H1 (cell line): Measurements from ENCODE around the gene SESN3. TPM values are rescaled to one million over a fixed set of nuclear protein-coding genes. Genes with fewer than 3 reads are reported as not detected.

Experiments used
- CTCF ChIA-PET: fragments of 300-600 bp; sonication (Branson Sonifier 250); formaldehyde crosslinking; loops from one replicate; lab custom pipeline; 2021; ENCODE audit not compliant: partially characterized antibody; lab: Charles Lee
- POLR2A ChIA-PET: fragments of 300-600 bp; sonication (Branson Sonifier 250); formaldehyde crosslinking; loops from one replicate; lab custom pipeline; 2021; ENCODE audit warnings: inconsistent platforms; ENCODE audit not compliant: partially characterized antibody; lab: Charles Lee
- DNase-seq, 2 experiments: peaks; one replicate each; pipeline versions ENCODE4 v3.0.0 to v3.0.0-alpha.2; 2010 to 2022; ENCODE audit warnings: low spot score in 2 of 2, low read depth in 1 of 2, mixed read lengths in 1 of 2
- FAIRE-seq: peaks from 2 replicates; lab custom pipeline; 2011; peaks lifted over from hg19 to GRCh38; lab: Jason Lieb, UNC
- H2AFZ ChIP-seq: 2 replicates; pipeline ENCODE4 v1.8.1; 2012; ENCODE audit warnings: low read length, inconsistent platforms
- H2AK5ac ChIP-seq: 2 replicates; pipeline ENCODE4 v1.6.1; 2013; ENCODE audit warnings: low read depth, low read length
- H2BK120ac ChIP-seq: replicated peaks from 2 replicates; pipeline ENCODE3; 2013; ENCODE audit warnings: low read depth, low read length, inconsistent platforms
- H2BK12ac ChIP-seq: 2 replicates; pipeline ENCODE4 v1.6.1; 2013; ENCODE audit warnings: low read depth, low read length
- H2BK15ac ChIP-seq: 2 replicates; pipeline ENCODE4 v1.6.1; 2013; ENCODE audit warnings: low read length
- H2BK20ac ChIP-seq: 2 replicates; pipeline ENCODE4 v1.6.1; 2013; ENCODE audit warnings: low read length
- H2BK5ac ChIP-seq: 2 replicates; pipeline ENCODE4 v1.6.1; 2013; ENCODE audit warnings: low read depth, low read length
- H3K14ac ChIP-seq: 2 replicates; pipeline ENCODE4 v1.6.1; 2013; ENCODE audit warnings: inconsistent platforms; ENCODE audit not compliant: insufficient read length
- H3K18ac ChIP-seq: 2 replicates; pipeline ENCODE4 v1.6.1; 2013; ENCODE audit warnings: low read length; ENCODE audit errors: extremely low read depth
- H3K23ac ChIP-seq: 2 replicates; pipeline ENCODE4 v1.6.1; 2013; ENCODE audit warnings: inconsistent platforms; ENCODE audit not compliant: insufficient read length
- H3K23me2 ChIP-seq: 2 replicates; pipeline ENCODE4 v1.6.1; 2013; ENCODE audit warnings: low read depth, low read length
- H3K27ac ChIP-seq: 2 replicates; pipeline ENCODE4 v1.6.1; 2011; ENCODE audit warnings: low read depth, low read length, inconsistent platforms
- H3K27me3 ChIP-seq, 4 experiments: replicated peaks in 1 of 4; 1 replicate in 1 of 4; 2 replicates in 3 of 4; pipeline versions ENCODE4 v1.6.1 to v1.8.1; 2011 to 2013; ENCODE audit warnings: low read length in 3 of 4, mild to moderate bottlenecking in 3 of 4, inconsistent platforms in 2 of 4, mixed read lengths in 2 of 4, moderate library complexity in 1 of 4; ENCODE audit not compliant: control insufficient read depth in 3 of 4, insufficient read depth in 3 of 4; ENCODE audit errors: extremely low read depth in 1 of 4
- H3K36me3 ChIP-seq, 4 experiments: 2 replicates each; pipeline versions ENCODE4 v1.6.1 to v1.8.1; 2011 to 2013; ENCODE audit warnings: mild to moderate bottlenecking in 4 of 4, low read length in 3 of 4, moderate library complexity in 2 of 4, control low read depth in 1 of 4, inconsistent platforms in 1 of 4; ENCODE audit not compliant: insufficient read depth in 4 of 4, control insufficient read depth in 2 of 4
- H3K4ac ChIP-seq: replicated peaks from 2 replicates; pipeline ENCODE3; 2013; ENCODE audit warnings: low read length, low read depth, mixed read lengths, inconsistent platforms; ENCODE audit not compliant: insufficient read length
- H3K4me1 ChIP-seq, 4 experiments: replicated peaks in 1 of 4; 1 replicate in 1 of 4; 2 replicates in 3 of 4; pipeline versions ENCODE4 v1.6.1 to v1.8.1; 2011 to 2013; ENCODE audit warnings: low read length in 3 of 4, inconsistent platforms in 2 of 4, mixed read lengths in 1 of 4; ENCODE audit not compliant: insufficient read depth in 4 of 4, control insufficient read depth in 3 of 4
- H3K4me2 ChIP-seq, 2 experiments: 2 replicates each; pipeline versions ENCODE4 v1.6.1 to v1.8.1; 2011 to 2013; ENCODE audit warnings: low read depth in 2 of 2, low read length in 2 of 2, control low read depth in 1 of 2, inconsistent platforms in 1 of 2, mild to moderate bottlenecking in 1 of 2; ENCODE audit not compliant: insufficient read depth in 1 of 2
- H3K4me3 ChIP-seq, 4 experiments: fragments of 200-600, 300-600 bp in 1 of 4; sonication (generic), shearing (Covaris generic), sonication (Bioruptor Twin) in 1 of 4; 2 replicates each; pipeline versions ENCODE4 v1.5.1 to v1.8.1; 2011 to 2016; ENCODE audit warnings: low read length in 4 of 4, low read depth in 3 of 4, control low read depth in 2 of 4, inconsistent platforms in 2 of 4, mild to moderate bottlenecking in 2 of 4, mixed read lengths in 1 of 4, moderate library complexity in 1 of 4; ENCODE audit not compliant: insufficient read depth in 2 of 4; ENCODE audit errors: extremely low read depth in 1 of 4
- H3K56ac ChIP-seq: replicated peaks from 2 replicates; pipeline ENCODE3; 2013; ENCODE audit warnings: low read depth, mild to moderate bottlenecking, mixed read lengths, low read length, inconsistent platforms; ENCODE audit not compliant: insufficient read length
- H3K79me1 ChIP-seq: 2 replicates; pipeline ENCODE4 v1.6.1; 2013; ENCODE audit warnings: low read depth, low read length, control low read depth
- H3K79me2 ChIP-seq, 2 experiments: 2 replicates each; pipeline versions ENCODE4 v1.6.1 to v1.8.1; 2012 to 2013; ENCODE audit warnings: low read length in 2 of 2, mild to moderate bottlenecking in 2 of 2, inconsistent platforms in 1 of 2; ENCODE audit not compliant: insufficient read depth in 2 of 2, control insufficient read depth in 1 of 2
- H3K9ac ChIP-seq, 4 experiments: replicated peaks in 1 of 4; 1 replicate in 1 of 4; 2 replicates in 3 of 4; pipeline versions ENCODE4 v1.6.1 to v1.8.1; 2011 to 2013; ENCODE audit warnings: low read depth in 3 of 4, low read length in 3 of 4, control low read depth in 2 of 4, mild to moderate bottlenecking in 2 of 4, moderate library complexity in 2 of 4, inconsistent platforms in 1 of 4; ENCODE audit errors: extremely low read depth in 1 of 4
- H3K9me3 ChIP-seq, 2 experiments: 2 replicates each; pipeline versions ENCODE4 v1.6.1 to v1.8.1; 2012 to 2013; ENCODE audit warnings: mild to moderate bottlenecking in 2 of 2, moderate library complexity in 2 of 2, control low read depth in 1 of 2, inconsistent platforms in 1 of 2, low read depth in 1 of 2, low read length in 1 of 2, mixed read lengths in 1 of 2; ENCODE audit not compliant: insufficient read depth in 2 of 2
- H4K20me1 ChIP-seq, 2 experiments: replicated peaks in 1 of 2; 2 replicates each; pipeline versions ENCODE3 to v1.8.1; 2011 to 2013; ENCODE audit warnings: inconsistent platforms in 2 of 2, low read length in 2 of 2, mild to moderate bottlenecking in 1 of 2; ENCODE audit not compliant: insufficient read depth in 2 of 2, control insufficient read depth in 1 of 2
- H4K5ac ChIP-seq: 2 replicates; pipeline ENCODE4 v1.6.1; 2013; ENCODE audit warnings: low read length, low read depth, mixed read lengths, inconsistent platforms; ENCODE audit not compliant: insufficient read length
- H4K8ac ChIP-seq: 2 replicates; pipeline ENCODE4 v1.8.0; 2013; ENCODE audit warnings: mild to moderate bottlenecking, moderate library complexity, low read length, inconsistent platforms; ENCODE audit not compliant: insufficient read depth; ENCODE audit errors: extremely low read depth
- H4K91ac ChIP-seq: replicated peaks from 2 replicates; pipeline ENCODE3; 2013; ENCODE audit warnings: low read length, mixed read lengths, inconsistent platforms; ENCODE audit not compliant: insufficient read length
- CHD1 ChIP-seq: IDR thresholded peaks from 2 replicates; pipeline ENCODE4 v1.6.1; 2012; ENCODE audit warnings: low read depth, low read length, improper control_type of control experiment
- POU5F1 ChIP-seq: IDR thresholded peaks from 2 replicates; pipeline ENCODE4 v1.6.1; 2011; ENCODE audit warnings: low read depth, mild to moderate bottlenecking, low read length, moderate library complexity
- TAF7 ChIP-seq: optimal IDR thresholded peaks from 2 replicates; pipeline ENCODE3; 2011; ENCODE audit warnings: low read depth, mild to moderate bottlenecking, inconsistent platforms, low read length, moderate library complexity, borderline replicate concordance
- WGBS, 2 experiments: shearing (Covaris generic) in 1 of 2; methylation state at CpG; one replicate each; pipeline versions ENCODE4 v1.1.6 to v1.1.7; 2013 to 2015; ENCODE audit warnings: low lambda C conversion rate in 2 of 2, mixed read lengths in 2 of 2, inconsistent platforms in 1 of 2, low coverage in 1 of 2, missing lambda C conversion rate in 1 of 2; ENCODE audit not compliant: insufficient replicate concordance in 2 of 2, insufficient coverage in 1 of 2, insufficient read length in 1 of 2; ENCODE audit errors: extremely low coverage in 1 of 2, missing lambda C conversion rate in 1 of 2; 5-methylcytosine and 5-hydroxymethylcytosine counted together
- polyA plus RNA-seq, 7 experiments: library from polyadenylated mRNA; depleted of rRNA in 3 of 7; stranded (reverse) in 5 of 7; unstranded in 2 of 7; fragments of >200 nt in 5 of 7; fragments of 200-250 nt in 2 of 7; gene quantifications; 1 replicate in 5 of 7; 2 replicates in 1 of 7; 4 replicates in 1 of 7; pipeline versions ENCODE4 v1.2.1 to v1.2.3, GENCODE V29; 2011 to 2013; ENCODE audit warnings: missing spikeins in 2 of 7, mixed read lengths in 2 of 7
- total RNA-seq: library from RNA; stranded (reverse); fragmentation: NEBNext Ultra II Directional; extraction: Animal tissue kit (Norgen Biotek cat#: 25700); gene quantifications from 2 replicates; pipeline ENCODE4 v1.2.1, GENCODE V29; 2021

SESN3 gene
- total and polyA plus RNA-seq, 2 of the 8 experiments (the other 6 are each of a cell fraction or from before 2014, with no cell fraction given), result 10.2 to 31.1 TPM

DNA sequence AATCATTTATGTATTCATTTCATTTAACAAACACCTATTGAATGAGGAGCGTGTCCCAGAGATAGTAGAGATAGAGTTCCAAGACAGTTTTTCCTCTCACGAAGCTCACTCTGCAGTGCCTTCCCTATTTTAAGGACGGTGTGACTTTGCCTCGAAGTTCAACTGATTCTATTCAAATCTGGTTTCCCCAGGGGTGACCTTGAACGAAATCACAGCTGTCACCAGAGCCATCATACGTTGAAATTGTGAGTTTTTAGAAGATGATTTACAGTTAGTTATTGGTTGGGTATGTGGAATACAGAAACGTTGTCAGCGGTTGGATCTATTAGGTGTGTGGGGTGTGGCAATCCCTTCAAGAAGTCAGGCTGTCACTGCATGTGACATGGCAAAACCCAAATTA, 33.9 kb upstream of the SESN3 start:
- H4K91ac ChIP-seq, result no peak overlapping the region
- H3K18ac ChIP-seq, result no peak overlapping the region
- no peaks in the 10 kb centered on the region for H4K20me1 ChIP-seq
- no peak for FAIRE-seq
- peaks cover 0 to 1% (median 0%) of the 10 kb centered on the region in 4 experiments; a peak in 1 of 7 replicates for H3K27me3 ChIP-seq
- no peak for TF ChIP-seq TAF7
- no peak for TF ChIP-seq POU5F1
- no peak for TF ChIP-seq CHD1
- TF ChIP-seq, all 59 proteins: peak for 0
- Histone ChIP-seq H3K4me1 (no peaks in the 10 kb centered on the region; a peak in 2 of 7 replicates), H2AK5ac (no peak overlapping the region), H3K36me3 (no peaks in the 10 kb centered on the region), H3K56ac (no peak overlapping the region), H3K9me3 (no peaks in the 10 kb centered on the region), H3K4me2 (no peak overlapping the region), H3K9ac (no peak overlapping the region), H2AFZ (no peak overlapping the region), H3K23me2 (no peaks in the 10 kb centered on the region; the same call in 1 of the 2 replicates), H3K14ac (no peak overlapping the region), H2BK15ac (no peak overlapping the region), H2BK5ac (no peak overlapping the region), H4K8ac (no peak overlapping the region), H2BK12ac (no peak overlapping the region), H2BK20ac (no peak overlapping the region), H2BK120ac (no peak overlapping the region), H4K5ac (no peak overlapping the region), H3K79me2 (no peaks in the 10 kb centered on the region), H3K79me1 (no peaks in the 10 kb centered on the region), H3K27ac (no peak overlapping the region), H3K4ac (no peak overlapping the region), H3K23ac (no peak overlapping the region), H3K4me3 (no peak overlapping the region)
- no peak for DNase-seq
- CTCF ChIA-PET, result interaction anchor here (1.0 to 1.1 kb wide), 2 partner anchors 9 to 440 kb away, joined by 3 read pairs; no protein-coding TSS in a partner anchor
- 78% methylated on average over 8 of the region's 8 CpGs; no CpG with 5 or more reads in 1 of the 2 experiments for WGBS, 2 experiments
- POLR2A ChIA-PET, result no interaction called here
